HepG2 (cell line): ENCODE data around the gene THADA. TPM values are rescaled to one million over a fixed set of nuclear protein-coding genes. Genes with fewer than 3 reads are reported as not detected.

Experiments
- DMAP1 ChIP-seq: IDR thresholded peaks from 2 replicates; pipeline ENCODE4 v1.6.1; 2016
- GABPA ChIP-seq, 2 experiments: IDR thresholded peaks; 2 replicates each; pipeline ENCODE4 v1.6.1; 2011 to 2016; ENCODE audit warnings: low read depth in 2 of 2, low read length in 1 of 2, missing biosample characterization in 1 of 2, missing genetic modification characterization in 1 of 2
- JARID2 ChIP-seq: sonication (generic); formaldehyde crosslinking; IDR thresholded peaks from 2 replicates; pipeline ENCODE4 v1.8.1; 2023; ENCODE audit warnings: missing genetic modification reagents, inconsistent platforms; ENCODE audit not compliant: insufficient replicate concordance
- KLF13 ChIP-seq: sonication (generic); formaldehyde crosslinking; IDR thresholded peaks from 2 replicates; pipeline ENCODE4 v1.4.0; 2020; ENCODE audit warnings: mild to moderate bottlenecking, missing genetic modification reagents
- MBD4 ChIP-seq: IDR thresholded peaks from 2 replicates; pipeline ENCODE4 v1.6.1; 2012; ENCODE audit warnings: low read length, inconsistent platforms, borderline replicate concordance
- MEIS1 ChIP-seq: sonication (generic); formaldehyde crosslinking; IDR thresholded peaks from 2 replicates; pipeline ENCODE4 v1.9.0; 2021; ENCODE audit warnings: mild to moderate bottlenecking, missing genetic modification reagents, moderate library complexity, borderline replicate concordance
- MIXL1 ChIP-seq: IDR thresholded peaks from 2 replicates; pipeline ENCODE4 v1.6.1; 2016
- SETDB1 ChIP-seq: sonication (generic); formaldehyde crosslinking; IDR thresholded peaks from 2 replicates; pipeline ENCODE4 v1.5.1; 2020; ENCODE audit warnings: missing genetic modification reagents, mild to moderate bottlenecking, borderline replicate concordance
- SMAD1 ChIP-seq: sonication (generic); formaldehyde crosslinking; IDR thresholded peaks from 2 replicates; pipeline ENCODE4 v1.4.0; 2020; ENCODE audit warnings: missing genetic modification reagents, low read depth, mild to moderate bottlenecking, borderline replicate concordance
- SRF ChIP-seq: IDR thresholded peaks from 2 replicates; pipeline ENCODE4 v1.6.1; 2011; ENCODE audit warnings: mild to moderate bottlenecking, low read depth, low read length, moderate library complexity
- SRSF1 ChIP-seq: fragments of 200-400 bp; formaldehyde crosslinking; optimal IDR thresholded peaks from 2 replicates; pipeline ENCODE3; 2017; ENCODE audit warnings: mild to moderate bottlenecking, low read depth, low read length, moderate library complexity
- ZBTB21 ChIP-seq: sonication (generic); formaldehyde crosslinking; IDR thresholded peaks from 2 replicates; pipeline ENCODE4 v1.4.0; 2020; ENCODE audit warnings: missing genetic modification reagents
- ZBTB3 ChIP-seq: sonication (generic); formaldehyde crosslinking; IDR thresholded peaks from 2 replicates; pipeline ENCODE4 v1.4.0; 2020; ENCODE audit warnings: low read depth, mild to moderate bottlenecking, moderate library complexity, missing genetic modification reagents, borderline replicate concordance
- ZEB1 ChIP-seq: IDR thresholded peaks from 2 replicates; pipeline ENCODE4 v1.6.1; 2012; ENCODE audit warnings: mild to moderate bottlenecking, low read depth, inconsistent platforms; ENCODE audit not compliant: insufficient replicate concordance
- ZNF329 ChIP-seq: sonication (generic); formaldehyde crosslinking; IDR thresholded peaks from 2 replicates; pipeline ENCODE4 v1.9.0; 2021; ENCODE audit warnings: low read depth, mild to moderate bottlenecking, missing genetic modification reagents
- ZNF562 ChIP-seq: sonication (generic); formaldehyde crosslinking; IDR thresholded peaks from 2 replicates; pipeline ENCODE4 v1.8.0; 2022; ENCODE audit warnings: missing genetic modification reagents, borderline replicate concordance
- ZNF570 ChIP-seq: sonication (generic); formaldehyde crosslinking; IDR thresholded peaks from 2 replicates; pipeline ENCODE4 v1.4.0; 2020; ENCODE audit warnings: mild to moderate bottlenecking, missing genetic modification reagents, borderline replicate concordance
- polyA plus RNA-seq, 8 experiments: library from polyadenylated mRNA; depleted of rRNA in 3 of 8; stranded (reverse) in 7 of 8; unstranded in 1 of 8; fragments of >200 nt; fragmentation: Illumina TruSeq in 4 of 8; extraction: Trizol in 4 of 8; gene quantifications; 2 replicates each; pipeline versions ENCODE4 v1.2.1 to v1.2.3, GENCODE V29; 2011 to 2016; ENCODE audit warnings: low read depth in 4 of 8, missing spikeins in 1 of 8, mixed read lengths in 1 of 8; ENCODE audit not compliant: insufficient read depth in 1 of 8
- total RNA-seq, 5 experiments: library from RNA; depleted of rRNA; stranded (reverse); fragments of >200 nt; fragmentation: Illumina TruSeq; extraction: Trizol; gene quantifications; 2 replicates each; pipeline ENCODE4 v1.2.3, GENCODE V29; 2016; ENCODE audit warnings: low read depth in 1 of 5
- TF ChIP-seq, protein P1 (sequence below): sonication (generic); formaldehyde crosslinking; IDR thresholded peaks from 2 replicates; pipeline ENCODE4 v1.5.1; 2020; ENCODE audit warnings: mild to moderate bottlenecking, missing genetic modification reagents, borderline replicate concordance
- TF ChIP-seq, protein P2 (sequence below): sonication (generic); formaldehyde crosslinking; IDR thresholded peaks from 2 replicates; pipeline ENCODE4 v1.5.1; 2020; ENCODE audit warnings: missing genetic modification reagents, mild to moderate bottlenecking, borderline replicate concordance
- TF ChIP-seq, protein P3 (sequence below): IDR thresholded peaks from 2 replicates; pipeline ENCODE4 v1.6.1; 2016
- TF ChIP-seq, protein P4 (sequence below): sonication (generic); formaldehyde crosslinking; IDR thresholded peaks from 2 replicates; pipeline ENCODE4 v1.4.0; 2020; ENCODE audit warnings: missing genetic modification reagents
- TF ChIP-seq, protein P5 (sequence below): IDR thresholded peaks from 2 replicates; pipeline ENCODE4 v1.6.1; 2016; ENCODE audit warnings: low read depth, borderline replicate concordance

Gene THADA
- total and polyA plus RNA-seq, 2 of the 13 experiments (the other 11 are each of a cell fraction or from before 2014, with no cell fraction given), result 12.7 to 21.7 TPM

DNA sequence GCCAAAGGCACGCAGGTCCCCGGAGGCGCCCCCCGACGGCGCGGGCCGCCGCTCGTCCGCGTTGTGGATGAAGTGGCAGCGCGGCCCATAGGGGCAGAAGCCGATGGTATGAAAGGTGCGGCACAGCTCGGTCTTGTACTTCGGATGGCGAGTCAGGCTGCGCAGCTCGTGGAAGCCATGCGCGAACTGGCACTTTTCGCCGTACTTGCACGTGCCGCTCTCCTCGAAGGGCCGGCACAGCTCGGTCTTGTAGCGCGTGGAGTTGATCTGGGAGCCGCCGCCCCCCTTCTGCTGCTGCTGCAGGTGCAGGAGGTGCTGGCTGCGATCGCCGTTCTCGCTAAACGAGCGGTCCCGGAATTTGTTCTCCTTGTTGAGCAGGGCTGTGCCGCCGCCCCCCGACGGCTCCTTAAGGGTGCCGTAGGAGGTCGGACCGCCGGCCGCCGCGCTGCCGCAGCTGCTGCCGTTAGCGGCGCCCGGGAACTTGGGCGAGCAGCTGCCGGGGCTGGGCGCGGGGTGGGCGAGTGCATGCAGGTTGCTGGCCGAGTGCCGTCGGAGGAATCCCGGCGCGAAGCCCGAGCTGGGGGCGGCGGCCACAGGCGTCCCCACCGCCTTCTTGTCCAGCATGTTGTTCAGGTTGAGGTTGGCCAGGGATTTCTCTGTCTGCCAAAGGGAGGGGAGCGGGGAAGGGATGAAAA is 370.6 kb downstream of the THADA start (continued):
- TF ChIP-seq, protein P1, sequence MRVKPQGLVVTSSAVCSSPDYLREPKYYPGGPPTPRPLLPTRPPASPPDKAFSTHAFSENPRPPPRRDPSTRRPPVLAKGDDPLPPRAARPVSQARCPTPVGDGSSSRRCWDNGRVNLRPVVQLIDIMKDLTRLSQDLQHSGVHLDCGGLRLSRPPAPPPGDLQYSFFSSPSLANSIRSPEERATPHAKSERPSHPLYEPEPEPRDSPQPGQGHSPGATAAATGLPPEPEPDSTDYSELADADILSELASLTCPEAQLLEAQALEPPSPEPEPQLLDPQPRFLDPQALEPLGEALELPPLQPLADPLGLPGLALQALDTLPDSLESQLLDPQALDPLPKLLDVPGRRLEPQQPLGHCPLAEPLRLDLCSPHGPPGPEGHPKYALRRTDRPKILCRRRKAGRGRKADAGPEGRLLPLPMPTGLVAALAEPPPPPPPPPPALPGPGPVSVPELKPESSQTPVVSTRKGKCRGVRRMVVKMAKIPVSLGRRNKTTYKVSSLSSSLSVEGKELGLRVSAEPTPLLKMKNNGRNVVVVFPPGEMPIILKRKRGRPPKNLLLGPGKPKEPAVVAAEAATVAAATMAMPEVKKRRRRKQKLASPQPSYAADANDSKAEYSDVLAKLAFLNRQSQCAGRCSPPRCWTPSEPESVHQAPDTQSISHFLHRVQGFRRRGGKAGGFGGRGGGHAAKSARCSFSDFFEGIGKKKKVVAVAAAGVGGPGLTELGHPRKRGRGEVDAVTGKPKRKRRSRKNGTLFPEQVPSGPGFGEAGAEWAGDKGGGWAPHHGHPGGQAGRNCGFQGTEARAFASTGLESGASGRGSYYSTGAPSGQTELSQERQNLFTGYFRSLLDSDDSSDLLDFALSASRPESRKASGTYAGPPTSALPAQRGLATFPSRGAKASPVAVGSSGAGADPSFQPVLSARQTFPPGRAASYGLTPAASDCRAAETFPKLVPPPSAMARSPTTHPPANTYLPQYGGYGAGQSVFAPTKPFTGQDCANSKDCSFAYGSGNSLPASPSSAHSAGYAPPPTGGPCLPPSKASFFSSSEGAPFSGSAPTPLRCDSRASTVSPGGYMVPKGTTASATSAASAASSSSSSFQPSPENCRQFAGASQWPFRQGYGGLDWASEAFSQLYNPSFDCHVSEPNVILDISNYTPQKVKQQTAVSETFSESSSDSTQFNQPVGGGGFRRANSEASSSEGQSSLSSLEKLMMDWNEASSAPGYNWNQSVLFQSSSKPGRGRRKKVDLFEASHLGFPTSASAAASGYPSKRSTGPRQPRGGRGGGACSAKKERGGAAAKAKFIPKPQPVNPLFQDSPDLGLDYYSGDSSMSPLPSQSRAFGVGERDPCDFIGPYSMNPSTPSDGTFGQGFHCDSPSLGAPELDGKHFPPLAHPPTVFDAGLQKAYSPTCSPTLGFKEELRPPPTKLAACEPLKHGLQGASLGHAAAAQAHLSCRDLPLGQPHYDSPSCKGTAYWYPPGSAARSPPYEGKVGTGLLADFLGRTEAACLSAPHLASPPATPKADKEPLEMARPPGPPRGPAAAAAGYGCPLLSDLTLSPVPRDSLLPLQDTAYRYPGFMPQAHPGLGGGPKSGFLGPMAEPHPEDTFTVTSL, result no peak
- no peak for TF ChIP-seq SRSF1
- TF ChIP-seq, protein P2, sequence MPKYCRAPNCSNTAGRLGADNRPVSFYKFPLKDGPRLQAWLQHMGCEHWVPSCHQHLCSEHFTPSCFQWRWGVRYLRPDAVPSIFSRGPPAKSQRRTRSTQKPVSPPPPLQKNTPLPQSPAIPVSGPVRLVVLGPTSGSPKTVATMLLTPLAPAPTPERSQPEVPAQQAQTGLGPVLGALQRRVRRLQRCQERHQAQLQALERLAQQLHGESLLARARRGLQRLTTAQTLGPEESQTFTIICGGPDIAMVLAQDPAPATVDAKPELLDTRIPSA (CRISPR knock-in tag), result no peak
- no peak for TF ChIP-seq MIXL1
- no peak for TF ChIP-seq KLF13
- TF ChIP-seq ZBTB3 (CRISPR knock-in tag), result no peak
- TF ChIP-seq SMAD1, result no peak
- TF ChIP-seq ZEB1, result no peak
- TF ChIP-seq ZNF570 (CRISPR knock-in tag), result no peak
- TF ChIP-seq JARID2 (CRISPR knock-in tag), result no peak
- no peak for TF ChIP-seq ZNF329 (CRISPR knock-in tag)
- TF ChIP-seq, protein P3, sequence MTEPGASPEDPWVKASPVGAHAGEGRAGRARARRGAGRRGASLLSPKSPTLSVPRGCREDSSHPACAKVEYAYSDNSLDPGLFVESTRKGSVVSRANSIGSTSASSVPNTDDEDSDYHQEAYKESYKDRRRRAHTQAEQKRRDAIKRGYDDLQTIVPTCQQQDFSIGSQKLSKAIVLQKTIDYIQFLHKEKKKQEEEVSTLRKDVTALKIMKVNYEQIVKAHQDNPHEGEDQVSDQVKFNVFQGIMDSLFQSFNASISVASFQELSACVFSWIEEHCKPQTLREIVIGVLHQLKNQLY, result peak; percentile 43; the same call in 1 of the 2 replicates
- TF ChIP-seq, protein P4, sequence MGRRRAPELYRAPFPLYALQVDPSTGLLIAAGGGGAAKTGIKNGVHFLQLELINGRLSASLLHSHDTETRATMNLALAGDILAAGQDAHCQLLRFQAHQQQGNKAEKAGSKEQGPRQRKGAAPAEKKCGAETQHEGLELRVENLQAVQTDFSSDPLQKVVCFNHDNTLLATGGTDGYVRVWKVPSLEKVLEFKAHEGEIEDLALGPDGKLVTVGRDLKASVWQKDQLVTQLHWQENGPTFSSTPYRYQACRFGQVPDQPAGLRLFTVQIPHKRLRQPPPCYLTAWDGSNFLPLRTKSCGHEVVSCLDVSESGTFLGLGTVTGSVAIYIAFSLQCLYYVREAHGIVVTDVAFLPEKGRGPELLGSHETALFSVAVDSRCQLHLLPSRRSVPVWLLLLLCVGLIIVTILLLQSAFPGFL (CRISPR knock-in tag), result 0 out of 2 replicates have a peak, but pooled peaks have one; percentile 81
- no peak for TF ChIP-seq ZNF562 (CRISPR knock-in tag)
- no peak for TF ChIP-seq SETDB1 (CRISPR knock-in tag)
- no peak for TF ChIP-seq DMAP1 (CRISPR knock-in tag)
- TF ChIP-seq GABPA (IDR thresholded peaks at IDR 0.05; ENCODE audit: low read depth, low read length), result no peak
- TF ChIP-seq GABPA (CRISPR knock-in tag; IDR thresholded peaks at IDR 0.05; ENCODE audit: low read depth), result no peak
- TF ChIP-seq MBD4, result no peak
- no peak for TF ChIP-seq MEIS1
- no peak for TF ChIP-seq ZBTB21 (CRISPR knock-in tag)
- TF ChIP-seq, protein P5, sequence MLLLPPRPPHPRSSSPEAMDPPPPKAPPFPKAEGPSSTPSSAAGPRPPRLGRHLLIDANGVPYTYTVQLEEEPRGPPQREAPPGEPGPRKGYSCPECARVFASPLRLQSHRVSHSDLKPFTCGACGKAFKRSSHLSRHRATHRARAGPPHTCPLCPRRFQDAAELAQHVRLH (CRISPR knock-in tag), result peak; percentile 82; the same call in 1 of the 2 replicates
- TF ChIP-seq SRF, result no peak
